ENCODE data around the gene PRPF40B. TPM values are rescaled to one million over a fixed set of nuclear protein-coding genes. Genes with fewer than 3 reads are reported as not detected.

PRPF40B gene
- total and polyA plus RNA-seq, 9 of the 15 experiments (the other 6 are each of a cell fraction or from before 2014, with no cell fraction given): 0.55 to 10.6 (median 4.8) TPM

- TF ChIP-seq, protein P1, sequence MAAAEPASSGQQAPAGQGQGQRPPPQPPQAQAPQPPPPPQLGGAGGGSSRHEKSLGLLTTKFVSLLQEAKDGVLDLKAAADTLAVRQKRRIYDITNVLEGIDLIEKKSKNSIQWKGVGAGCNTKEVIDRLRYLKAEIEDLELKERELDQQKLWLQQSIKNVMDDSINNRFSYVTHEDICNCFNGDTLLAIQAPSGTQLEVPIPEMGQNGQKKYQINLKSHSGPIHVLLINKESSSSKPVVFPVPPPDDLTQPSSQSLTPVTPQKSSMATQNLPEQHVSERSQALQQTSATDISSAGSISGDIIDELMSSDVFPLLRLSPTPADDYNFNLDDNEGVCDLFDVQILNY (CRISPR knock-in tag; IDR thresholded peaks at IDR 0.05): no peak
- TF ChIP-seq POLR2G (IDR thresholded peaks at IDR 0.05; ENCODE audit: low read depth, low read length): 0 out of 2 replicates have a peak, but pooled peaks have one; percentile 16
- peak; percentile 33; the same call in 1 of the 2 replicates for TF ChIP-seq STAG1 (CRISPR knock-in tag; IDR thresholded peaks at IDR 0.05; ENCODE audit: borderline replicate concordance)
- peak; percentile 81 to 82 (median 82) for TF ChIP-seq CTCF (IDR thresholded peaks at IDR 0.05 in 2 of 3, conservative IDR thresholded peaks at IDR 0.05 in 1 of 3; ENCODE audit: insufficient read depth in 2 of 3, low read depth in 1 of 3, low read length in 3 of 3)
- peak; percentile 41; the same call in 1 of the 2 replicates for TF ChIP-seq XRCC5 (IDR thresholded peaks at IDR 0.05; ENCODE audit: low read depth, low read length)
- peak; percentile 5; the same call in 1 of the 2 replicates for TF ChIP-seq ZNF316 (IDR thresholded peaks at IDR 0.05)
- TF ChIP-seq REST (IDR thresholded peaks at IDR 0.05; ENCODE audit: borderline replicate concordance): peak; percentile 52
- TF ChIP-seq REST (CRISPR knock-in tag; IDR thresholded peaks at IDR 0.05; ENCODE audit: low read depth): no peak
- TF ChIP-seq, protein P2, sequence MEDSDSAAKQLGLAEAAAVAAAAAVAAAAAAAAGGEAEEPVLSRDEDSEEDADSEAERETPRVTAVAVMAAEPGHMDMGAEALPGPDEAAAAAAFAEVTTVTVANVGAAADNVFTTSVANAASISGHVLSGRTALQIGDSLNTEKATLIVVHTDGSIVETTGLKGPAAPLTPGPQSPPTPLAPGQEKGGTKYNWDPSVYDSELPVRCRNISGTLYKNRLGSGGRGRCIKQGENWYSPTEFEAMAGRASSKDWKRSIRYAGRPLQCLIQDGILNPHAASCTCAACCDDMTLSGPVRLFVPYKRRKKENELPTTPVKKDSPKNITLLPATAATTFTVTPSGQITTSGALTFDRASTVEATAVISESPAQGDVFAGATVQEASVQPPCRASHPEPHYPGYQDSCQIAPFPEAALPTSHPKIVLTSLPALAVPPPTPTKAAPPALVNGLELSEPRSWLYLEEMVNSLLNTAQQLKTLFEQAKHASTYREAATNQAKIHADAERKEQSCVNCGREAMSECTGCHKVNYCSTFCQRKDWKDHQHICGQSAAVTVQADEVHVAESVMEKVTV (CRISPR knock-in tag; IDR thresholded peaks at IDR 0.05): peak; percentile 30; the same call in 1 of the 2 replicates
- TF ChIP-seq, protein P3, sequence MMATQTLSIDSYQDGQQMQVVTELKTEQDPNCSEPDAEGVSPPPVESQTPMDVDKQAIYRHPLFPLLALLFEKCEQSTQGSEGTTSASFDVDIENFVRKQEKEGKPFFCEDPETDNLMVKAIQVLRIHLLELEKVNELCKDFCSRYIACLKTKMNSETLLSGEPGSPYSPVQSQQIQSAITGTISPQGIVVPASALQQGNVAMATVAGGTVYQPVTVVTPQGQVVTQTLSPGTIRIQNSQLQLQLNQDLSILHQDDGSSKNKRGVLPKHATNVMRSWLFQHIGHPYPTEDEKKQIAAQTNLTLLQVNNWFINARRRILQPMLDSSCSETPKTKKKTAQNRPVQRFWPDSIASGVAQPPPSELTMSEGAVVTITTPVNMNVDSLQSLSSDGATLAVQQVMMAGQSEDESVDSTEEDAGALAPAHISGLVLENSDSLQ (IDR thresholded peaks at IDR 0.05): peak; percentile 46; the same call in 1 of the 2 replicates
- TF ChIP-seq SMC3 (conservative IDR thresholded peaks at IDR 0.05; ENCODE audit: insufficient read depth, low read depth, low read length): peak; percentile 53; the same call in 1 of the 2 replicates
- TF ChIP-seq NR2F6 (CRISPR knock-in tag; IDR thresholded peaks at IDR 0.05): no peak
Measured at GRCh38 chr12:49636979-49637755, 13.8 kb downstream of the PRPF40B start (continued).

All from K562 (cell line).